ENCODE measurements around the gene STYXL2.

Gene STYXL2

DNA sequence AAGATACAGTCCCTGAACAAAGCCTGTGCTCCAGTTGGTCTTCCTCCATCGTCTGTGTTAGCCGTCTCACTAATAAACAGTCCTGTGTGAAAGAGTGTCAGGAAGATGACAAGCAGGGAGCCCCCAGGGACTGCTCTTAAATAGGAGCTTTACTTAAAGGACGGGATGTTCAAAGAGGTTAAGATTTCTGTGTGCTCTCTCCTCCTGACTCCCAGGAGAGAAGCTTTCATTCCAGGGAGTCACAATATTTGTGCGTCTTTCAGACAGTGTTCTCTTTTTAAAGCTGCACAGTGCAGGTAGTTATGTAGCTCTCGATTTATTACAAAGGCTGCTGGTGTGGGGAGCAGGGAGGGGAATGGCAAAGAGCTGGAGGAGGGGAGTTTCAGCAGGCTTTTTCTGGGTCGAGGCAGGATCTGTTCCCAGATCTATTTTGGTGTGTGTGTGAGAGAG is 43.5 kb downstream of the STYXL2 start:
- no peak for DNase-seq

DNA sequence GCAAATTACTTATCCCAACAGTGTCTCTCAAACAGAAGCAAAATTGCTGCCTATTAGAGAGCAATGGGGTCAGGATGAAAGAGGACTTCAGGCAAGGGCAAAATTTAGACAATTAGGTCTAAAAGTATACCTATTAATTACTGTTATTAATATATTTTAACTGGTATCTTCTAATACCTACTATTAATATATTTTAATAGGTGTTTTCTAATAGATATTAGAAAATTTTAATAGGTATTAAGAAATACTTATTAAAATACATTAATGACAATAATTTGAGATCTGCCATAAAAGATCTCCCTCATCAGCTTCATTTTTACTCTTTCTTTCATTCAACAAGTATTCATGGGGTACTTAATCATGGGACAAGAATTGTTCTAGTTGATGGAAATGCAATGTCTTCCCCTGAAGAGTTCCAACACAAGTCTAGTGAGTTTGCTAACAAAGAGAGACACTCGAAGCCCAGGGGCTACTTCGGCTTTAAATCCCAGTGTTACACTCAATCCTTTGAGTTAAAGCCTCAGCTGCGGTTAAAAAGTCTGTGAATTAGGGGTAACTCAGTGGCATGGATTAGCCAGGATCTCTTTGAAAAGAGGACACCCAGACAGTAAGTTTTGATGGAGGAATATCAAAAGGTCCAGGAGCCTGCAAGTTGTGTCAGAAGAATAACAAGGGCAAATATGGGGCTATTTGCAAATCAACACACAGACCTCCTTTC is 44.1 kb downstream of the STYXL2 start:
- no peak for DNase-seq

DNA sequence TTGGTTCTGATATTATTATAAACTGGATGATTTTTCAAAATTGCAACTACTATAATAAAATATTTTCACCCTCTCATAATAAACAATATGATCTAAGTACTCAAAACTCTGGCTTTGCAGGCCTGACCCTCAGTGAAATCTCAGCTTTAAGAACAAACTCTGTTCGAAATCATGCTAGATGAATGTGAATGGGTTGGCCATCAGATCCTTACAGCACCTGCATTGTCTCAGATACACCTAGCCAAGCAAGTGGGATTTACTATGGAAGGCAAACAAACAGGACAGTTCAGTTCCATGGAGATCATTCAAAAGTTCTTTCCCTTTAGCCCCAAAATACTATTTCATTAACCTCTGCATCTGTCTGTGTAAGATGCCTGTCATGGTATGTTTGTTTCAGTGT is 44.8 kb downstream of the STYXL2 start:
- DNase-seq = no peak

DNA sequence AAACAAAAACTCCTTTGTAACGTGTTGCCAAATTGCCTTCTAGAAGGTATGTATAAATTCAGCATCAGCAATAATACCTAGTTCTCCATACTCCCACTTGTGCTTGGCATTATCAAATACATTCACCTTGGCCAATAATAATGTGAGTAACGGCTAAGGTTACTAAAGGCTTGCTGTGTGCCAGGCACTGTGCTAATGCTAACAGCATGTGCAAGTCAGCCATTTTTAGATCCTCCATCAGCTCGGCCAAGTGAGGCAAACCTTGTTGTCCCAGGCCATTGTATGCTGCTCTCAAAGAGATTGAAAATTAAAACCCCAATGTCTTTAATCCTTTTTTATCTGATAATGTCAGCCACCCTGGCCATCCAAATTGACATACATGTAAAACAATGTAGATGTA is 48.1 kb downstream of the STYXL2 start:
- no peak for DNase-seq
